Gastroesophageal sphincter (tissue), 4 donors: ENCODE measurements around the gene AGBL4. TPM values are rescaled to one million over a fixed set of nuclear protein-coding genes. Genes with fewer than 3 reads are reported as not detected.

Experiments used
- ATAC-seq: fragments of 150-250 bp; one replicate; pipeline ENCODE4 v1.9.1; 2016; ENCODE audit warnings: mild to moderate bottlenecking, moderate library complexity
- H3K27ac ChIP-seq, 4 donors: fragments of 200-600 bp; sonication (generic) in 3 of 4; 1 replicate in 3 of 4; 2 replicates in 1 of 4; pipeline ENCODE4 v1.5.1; 2016 to 2019
- H3K27me3 ChIP-seq: fragments of 200-600 bp; sonication (generic); one replicate; pipeline ENCODE4 v1.5.1; 2019
- H3K36me3 ChIP-seq, 2 donors: fragments of 200-600 bp; sonication (generic); one replicate each; pipeline ENCODE4 v1.5.1; 2019; ENCODE audit warnings: control low read depth in 1 of 2
- H3K4me1 ChIP-seq, 3 donors: fragments of 200-600 bp; sonication (generic); 1 replicate in 2 of 3; 2 replicates in 1 of 3; pipeline ENCODE4 v1.5.1; 2016 to 2019; ENCODE audit warnings: control low read depth in 2 of 3
- H3K4me3 ChIP-seq, 2 donors: fragments of 200-600 bp; sonication (generic); one replicate each; pipeline ENCODE4 v1.5.1; 2019; ENCODE audit warnings: mild to moderate bottlenecking in 1 of 2, moderate library complexity in 1 of 2
- H3K9me3 ChIP-seq, 3 donors: fragments of 200-600 bp; sonication (generic); one replicate each; pipeline ENCODE4 v1.5.1; 2017 to 2019; ENCODE audit warnings: control low read depth in 2 of 3
- CTCF ChIP-seq, 4 experiments: fragments of 200-600 bp in 2 of 4; fragments of 450-650 bp in 2 of 4; sonication (generic) in 1 of 4; IDR thresholded peaks; one replicate each; pipeline ENCODE4 v1.5.1; 2017 to 2019; ENCODE audit warnings: antibody characterized with exemption in 4 of 4, mild to moderate bottlenecking in 2 of 4, moderate library complexity in 2 of 4
- EP300 ChIP-seq: sonication (generic); formaldehyde crosslinking; IDR thresholded peaks from one replicate; pipeline ENCODE4 v1.6.1; 2017; ENCODE audit warnings: antibody characterized with exemption, mild to moderate bottlenecking
- POLR2A ChIP-seq, 2 donors: fragments of 450-650 bp; IDR thresholded peaks; one replicate each; pipeline ENCODE4 v1.6.1; 2017; ENCODE audit warnings: antibody characterized with exemption in 2 of 2, mild to moderate bottlenecking in 2 of 2, moderate library complexity in 1 of 2
- POLR2AphosphoS5 ChIP-seq: sonication (generic); formaldehyde crosslinking; IDR thresholded peaks from one replicate; pipeline ENCODE4 v1.6.1; 2017; ENCODE audit warnings: antibody characterized with exemption
- WGBS, 2 donors: methylation state at CpG; one replicate each; pipeline ENCODE4 v1.1.5; 2018; ENCODE audit warnings: low coverage in 1 of 2; 5-methylcytosine and 5-hydroxymethylcytosine counted together
- small RNA-seq, 4 donors: library from RNA; depleted of rRNA; stranded (forward); fragments of <200 nt; gene quantifications; one replicate each; pipeline ENCODE3, GENCODE V24; 2016
- total RNA-seq, 4 donors: library from RNA; depleted of rRNA; stranded (reverse); fragments of >200 nt; gene quantifications; one replicate each; pipeline ENCODE4 v1.1.0, GENCODE V29; 2016

AGBL4 gene
- total RNA-seq, 4 donors from 2014 or later = 1.6 TPM; not detected in 3

GRCh38 chr1:48495166-48495565, 1528.6 kb downstream of the AGBL4 start:
- Histone ChIP-seq H3K36me3 (no peaks in the 10 kb centered on the region), H3K4me3 (no peak overlapping the region), H3K9me3 (no peaks in the 10 kb centered on the region), H3K27ac (no peak overlapping the region), H3K4me1 (peaks cover 0 to 25% (median 0%) of the 10 kb centered on the region in 3 donors), H3K27me3 (no peaks in the 10 kb centered on the region)
- 67 to 93% methylated on average over 1 of the region's 1 CpG for WGBS, 2 donors
- TF ChIP-seq EP300 (no peak), POLR2AphosphoS5 (no peak), CTCF (IDR thresholded peaks at IDR 0.05) (no peak), POLR2A (IDR thresholded peaks at IDR 0.05) (no peak)
- ATAC-seq = no peak

GRCh38 chr1:48493970-48494769, 1529.6 kb downstream of the AGBL4 start:
- H3K36me3 ChIP-seq = no peaks in the 10 kb centered on the region
- TF ChIP-seq POLR2AphosphoS5 (peak; percentile 72), POLR2A (IDR thresholded peaks at IDR 0.05) (no peak)
- no peak overlapping the region for H3K4me3 ChIP-seq
- H3K27ac ChIP-seq = peak overlapping the region in 3 of 4 donors; percentile 40 to 56 (median 43)
- peaks cover 0 to 25% (median 0%) of the 10 kb centered on the region in 3 donors for H3K4me1 ChIP-seq
- WGBS, 2 donors = 50 to 87% methylated on average over 2 to 4 of the region's 5 CpGs
- no peaks in the 10 kb centered on the region for H3K9me3 ChIP-seq
- H3K27me3 ChIP-seq = no peaks in the 10 kb centered on the region
- peak; percentile 77 for ATAC-seq

GRCh38 chr1:48493041-48493440, 1530.7 kb downstream of the AGBL4 start:
- Histone ChIP-seq H3K27ac (no peak overlapping the region), H3K4me1 (peaks cover 0 to 19% (median 0%) of the 10 kb centered on the region in 3 donors), H3K9me3 (no peaks in the 10 kb centered on the region), H3K4me3 (no peak overlapping the region), H3K27me3 (no peaks in the 10 kb centered on the region), H3K36me3 (no peaks in the 10 kb centered on the region)
- TF ChIP-seq POLR2AphosphoS5 (no peak), POLR2A (IDR thresholded peaks at IDR 0.05) (no peak), CTCF (IDR thresholded peaks at IDR 0.05) (no peak), EP300 (no peak)
- no peak for ATAC-seq
- WGBS, 2 donors = 47 to 53% methylated on average over 5 of the region's 5 CpGs

- no peak for ATAC-seq
- H3K9me3 ChIP-seq = no peaks in the 10 kb centered on the region
- peaks cover 0 to 19% (median 0%) of the 10 kb centered on the region in 3 donors for H3K4me1 ChIP-seq
- H3K36me3 ChIP-seq = no peaks in the 10 kb centered on the region
- no peaks in the 10 kb centered on the region for H3K27me3 ChIP-seq
- no peak overlapping the region for H3K27ac ChIP-seq
- TF ChIP-seq POLR2AphosphoS5 = no peak
- TF ChIP-seq POLR2A (IDR thresholded peaks at IDR 0.05) = no peak
- TF ChIP-seq CTCF (IDR thresholded peaks at IDR 0.05) = no peak
- no peak for TF ChIP-seq EP300
- no peak overlapping the region for H3K4me3 ChIP-seq
Observed at GRCh38 chr1:48492392-48492791, 1531.4 kb downstream of the AGBL4 start.

GRCh38 chr1:48488721-48489120, 1535.0 kb downstream of the AGBL4 start:
- TF ChIP-seq CTCF (IDR thresholded peaks at IDR 0.05) = no peak
- TF ChIP-seq POLR2A (IDR thresholded peaks at IDR 0.05) = no peak
- no peak for TF ChIP-seq POLR2AphosphoS5
- TF ChIP-seq EP300 = no peak
- peaks cover 0 to 8% (median 0%) of the 10 kb centered on the region in 3 donors for H3K4me1 ChIP-seq
- no peak for ATAC-seq
- H3K36me3 ChIP-seq = no peaks in the 10 kb centered on the region
- H3K27me3 ChIP-seq = no peaks in the 10 kb centered on the region
- no peak overlapping the region for H3K27ac ChIP-seq
- 75% methylated on average over 2 of the region's 2 CpGs for WGBS, 2 donors
- no peak overlapping the region for H3K4me3 ChIP-seq
- no peaks in the 10 kb centered on the region for H3K9me3 ChIP-seq

Small RNA genes lying within 50 kb of the gene (small RNA-seq; reads per million reads assigned to genes)
- gene AL390023.1 = 0 reads per million in 4 donors

Other genes starting within 250 kb of the AGBL4 start
- 1 to 10 TPM in 2 of 4 donors, under 1 TPM in 1, not detected in 1; 0.23 to 2.4 (median 2.0) TPM for gene ELAVL4, start 85.0 kb upstream of the AGBL4 start, total RNA-seq